Measurements from ENCODE around the gene HPN. TPM values are rescaled to one million over a fixed set of nuclear protein-coding genes. Genes with fewer than 3 reads are reported as not detected.

The HPN gene
- total and polyA plus RNA-seq, 2 donors (not counting 3 experiments of a cell fraction or from before 2014, with no cell fraction given): 0.10 TPM; not detected in 1

GRCh38 chr19:35115177-35115951, 73.8 kb downstream of the HPN start, which contains the start of gene FXYD3:
Gene FXYD3, plus strand, starts transcription at chr19:35115823. Its CDS starts 3,554 bp downstream, at chr19:35119377.
- FAIRE-seq: no peak
- H3K4me3 ChIP-seq (replicated peaks in 1 of 3; ENCODE audit: insufficient read depth in 1 of 3, low read depth in 1 of 3, low read length in 3 of 3): no peak within 1 kb of the TSS
- BruUV-seq (replicated peaks): no TSS peak

More at GRCh38 chr19:35115177-35115951, 73.8 kb downstream of the HPN start, which contains the start of gene FXYD3:
- Histone ChIP-seq H4K20me1 (replicated peaks; ENCODE audit: control insufficient read depth, extremely low read depth, insufficient read depth, low read length) (no peaks in the 10 kb centered on the region), H3K9me1 (replicated peaks; ENCODE audit: control insufficient read depth, extremely low read depth, insufficient read depth, low read length) (no peaks in the 10 kb centered on the region), H2AFZ (ENCODE audit: low read depth, low read length) (no peak within 1 kb of the TSS), H3K9ac (replicated peaks; ENCODE audit: extremely low read depth, insufficient read depth, low read length) (no peak within 1 kb of the TSS), H3K79me2 (ENCODE audit: control insufficient read depth, insufficient read depth, low read length) (no peaks in the 10 kb centered on the region), H3K27ac (ENCODE audit: insufficient read depth, low read depth, low read length) (no peak within 1 kb of the TSS), H3K36me3 (ENCODE audit: control insufficient read depth in 2 of 2, extremely low read depth in 1 of 2, insufficient read depth in 2 of 2, low read length in 2 of 2) (no peaks in the 10 kb centered on the region), H3K9me3 (replicated peaks; ENCODE audit: control insufficient read depth, insufficient read depth, low read length) (no peaks in the 10 kb centered on the region), H3K27me3 (ENCODE audit: control insufficient read depth in 2 of 2, insufficient read depth in 2 of 2, low read length in 2 of 2) (no peaks in the 10 kb centered on the region), H3K4me2 (ENCODE audit: insufficient read depth, low read length) (no peak within 1 kb of the TSS), H3K4me1 (ENCODE audit: control insufficient read depth, extremely low read depth, insufficient read depth, low read length) (no peaks in the 10 kb centered on the region)
- intact Hi-C loops (cut with micrococcal nuclease) (no loop called here), dilution Hi-C loops (cut with MboI; ENCODE audit: extremely low pct_ligation_motif_present, low sequenced_read_pairs) (no loop called here)
- ChIA-PET CTCF (interaction anchor here (1.0 to 2.2 kb wide), 6 partner anchors 9 to 238 kb away, joined by 3 to 20 read pairs (median 6); partner anchors contain the start of gene LGI4), POLR2A (no interaction called here)
- TF ChIP-seq MYC (IDR thresholded peaks at IDR 0.05; ENCODE audit: low read depth, low read length) (no peak), JUN (IDR thresholded peaks at IDR 0.05; ENCODE audit: borderline replicate concordance, insufficient read depth, insufficient read length, low read depth) (no peak), FOS (IDR thresholded peaks at IDR 0.05; ENCODE audit: borderline replicate concordance, insufficient read depth, low read length) (no peak), EZH2 (IDR thresholded peaks at IDR 0.05; ENCODE audit: borderline replicate concordance, low read depth, low read length, severe bottlenecking) (no peak), MAX (IDR thresholded peaks at IDR 0.05; ENCODE audit: insufficient read depth, insufficient read length) (no peak), POLR2A (IDR thresholded peaks at IDR 0.05; ENCODE audit: low read depth, low read length) (no peak), POLR2AphosphoS5 (IDR thresholded peaks at IDR 0.05; ENCODE audit: insufficient read depth, low read depth, low read length) (no peak), GATA2 (IDR thresholded peaks at IDR 0.05; ENCODE audit: insufficient read depth, insufficient read length, low read depth, low read length) (no peak), CTCF (IDR thresholded peaks at IDR 0.05; ENCODE audit: extremely low read depth in 1 of 2, insufficient read depth in 1 of 2, low read depth in 1 of 2, low read length in 2 of 2) (no peak)
- no peak for DNase-seq (ENCODE audit: low read depth, low spot score)

Other genes starting within 250 kb of the HPN start
- gene ZNF30, start 114.8 kb upstream of the HPN start, total RNA-seq: 3.6 and 4.7 TPM in 2 replicates
- gene ZNF30, start 114.8 kb upstream of the HPN start, polyA plus RNA-seq: 1.2 and 1.3 TPM in 2 replicates
- gene ZNF792, start 77.5 kb upstream of the HPN start, total RNA-seq: 19.6 and 19.8 TPM in 2 replicates
- 10.9 and 11.3 TPM in 2 replicates for gene ZNF792, start 77.5 kb upstream of the HPN start, polyA plus RNA-seq
- 130 and 139 TPM in 2 replicates for gene GRAMD1A, start 41.4 kb upstream of the HPN start, total RNA-seq
- gene GRAMD1A, start 41.4 kb upstream of the HPN start, polyA plus RNA-seq: 127 and 162 TPM in 2 replicates
- gene SCN1B, start 11.3 kb upstream of the HPN start, total RNA-seq: 14.2 and 15.8 TPM in 2 replicates
- 11.2 and 14.0 TPM in 2 replicates for gene SCN1B, start 11.3 kb upstream of the HPN start, polyA plus RNA-seq
- gene FXYD3, start 74.1 kb downstream of the HPN start, total RNA-seq: not detected in 2 replicates
- not detected in 2 replicates for gene FXYD3, start 74.1 kb downstream of the HPN start, polyA plus RNA-seq
- gene LGI4, start 93.3 kb downstream of the HPN start, total RNA-seq: not detected in 2 replicates
- gene LGI4, start 93.3 kb downstream of the HPN start, polyA plus RNA-seq: not detected in 2 replicates
- gene FXYD1, start 97.1 kb downstream of the HPN start, total RNA-seq: not detected in 2 replicates
- not detected in 2 replicates for gene FXYD1, start 97.1 kb downstream of the HPN start, polyA plus RNA-seq
- not detected in 2 replicates for gene FXYD7, start 101.5 kb downstream of the HPN start, total RNA-seq
- 0.40 TPM in 1 of 2 replicates, not detected in the other for gene FXYD7, start 101.5 kb downstream of the HPN start, polyA plus RNA-seq
- 219 and 223 TPM in 2 replicates for gene FXYD5, start 113.0 kb downstream of the HPN start, total RNA-seq
- gene FXYD5, start 113.0 kb downstream of the HPN start, polyA plus RNA-seq: 290 and 387 TPM in 2 replicates
- not detected in 2 replicates for gene FAM187B, start 187.0 kb downstream of the HPN start, total RNA-seq
- not detected in 2 replicates for gene FAM187B, start 187.0 kb downstream of the HPN start, polyA plus RNA-seq
- 0.74 and 1.0 TPM in 2 replicates for gene LSR, start 207.3 kb downstream of the HPN start, total RNA-seq
- gene LSR, start 207.3 kb downstream of the HPN start, polyA plus RNA-seq: 0.76 and 0.94 TPM in 2 replicates
- 76.8 and 85.8 TPM in 2 replicates for gene USF2, start 227.2 kb downstream of the HPN start, total RNA-seq
- gene USF2, start 227.2 kb downstream of the HPN start, polyA plus RNA-seq: 75.0 and 80.5 TPM in 2 replicates
- 0.15 TPM in 1 of 2 replicates, not detected in the other for gene HAMP, start 240.8 kb downstream of the HPN start, total RNA-seq
- gene HAMP, start 240.8 kb downstream of the HPN start, polyA plus RNA-seq: not detected in 2 replicates